Activated naive CD4-positive, alpha-beta T cell treated with anti-CD3 and anti-CD28 coated beads for 36 hours (primary cell): ENCODE results near the gene RPL22. TPM values are rescaled to one million over a fixed set of nuclear protein-coding genes. Genes with fewer than 3 reads are reported as not detected.

ENCODE experiments used
- CTCF ChIA-PET: fragments of 350-600 bp; sonication (Branson Sonifier 250); formaldehyde crosslinking; loops from one replicate; lab custom pipeline; 2021; ENCODE audit warnings: antibody characterized with exemption; lab: Charles Lee
- DNase-seq: peaks from one replicate; pipeline ENCODE4 v3.0.0-alpha.2; 2020
- H3K27ac Mint-ChIP-seq: one replicate; pipeline ENCODE4 v1.8.0; 2021; ENCODE audit warnings: mild to moderate bottlenecking, mixed read lengths
- H3K27me3 Mint-ChIP-seq: one replicate; pipeline ENCODE4 v1.8.0; 2021; ENCODE audit warnings: low read depth, mixed read lengths
- H3K36me3 Mint-ChIP-seq: one replicate; pipeline ENCODE4 v1.8.0; 2021; ENCODE audit warnings: low read depth, mixed read lengths
- H3K4me1 Mint-ChIP-seq: one replicate; pipeline ENCODE4 v1.8.0; 2021; ENCODE audit warnings: low read depth, mixed read lengths
- H3K4me3 Mint-ChIP-seq: one replicate; pipeline ENCODE4 v1.8.0; 2021; ENCODE audit warnings: mild to moderate bottlenecking, moderate library complexity, mixed read lengths
- H3K9me3 Mint-ChIP-seq: one replicate; pipeline ENCODE4 v1.8.0; 2021; ENCODE audit warnings: mixed read lengths
- intact Hi-C: fragments of 100-400 bp; cut with micrococcal nuclease; formaldehyde crosslinking; loops from one replicate; pipeline ENCODE4 v1.15.1; 2023
- total RNA-seq, 2 experiments: library from RNA; stranded (reverse); gene quantifications; one replicate each; pipeline ENCODE4 v1.2.3, GENCODE V29; 2021

Gene RPL22
- total RNA-seq, 2 experiments from 2014 or later = 507 to 553 TPM

GRCh38 chr1:6241887-6242740, 42.7 kb upstream of the RPL22 start:
- CTCF ChIA-PET = interaction anchor here (0.8 to 0.9 kb wide), 2 partner anchors 34 to 280 kb away, joined by 3 to 7 read pairs; no protein-coding TSS in a partner anchor
- DNase-seq = no peak
- Mint-ChIP-seq H3K36me3 (no peaks in the 10 kb centered on the region), H3K27ac (no peak overlapping the region), H3K4me3 (no peak overlapping the region), H3K9me3 (no peaks in the 10 kb centered on the region), H3K27me3 (peaks cover 50% of the 10 kb centered on the region), H3K4me1 (peaks cover 14% of the 10 kb centered on the region)
- intact Hi-C loops = no loop called here

DNA sequence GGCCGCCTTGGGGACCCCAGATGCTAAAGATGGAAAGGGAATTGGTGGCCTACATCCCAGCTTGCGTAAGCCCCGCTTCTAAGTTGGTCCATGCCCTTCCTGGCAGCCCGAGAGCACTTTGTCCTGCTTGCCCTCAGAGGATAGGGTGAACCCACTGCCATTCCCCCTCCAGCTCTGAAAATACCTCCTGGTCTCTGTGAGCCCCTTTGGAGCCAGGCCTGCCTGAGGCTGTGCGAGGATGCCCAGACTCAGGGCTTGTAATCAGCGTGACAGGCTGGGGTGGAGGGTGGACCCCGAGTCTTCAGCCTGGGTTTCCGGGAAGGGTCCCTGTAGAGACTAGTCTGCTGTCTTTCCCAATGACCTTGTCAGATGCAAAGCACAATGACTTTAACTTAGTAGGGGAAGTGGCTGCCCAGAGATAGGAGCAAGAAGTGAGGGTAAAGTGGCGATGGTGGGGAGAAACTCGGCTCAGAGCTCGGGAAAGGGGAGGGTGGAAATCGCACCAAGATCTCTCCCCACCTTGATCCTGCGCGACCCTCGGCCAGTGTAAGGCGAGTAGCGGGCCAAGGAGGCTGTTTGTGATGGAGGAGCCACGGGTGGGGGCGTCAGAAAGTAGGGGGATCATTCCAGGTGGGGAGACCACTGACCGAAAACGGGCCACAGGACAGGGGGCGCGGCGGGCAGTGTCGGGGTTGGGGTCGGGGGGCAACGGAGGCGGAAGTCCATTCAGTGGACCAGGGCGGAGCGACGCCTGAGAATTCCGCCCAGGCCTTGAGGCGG, 41.9 kb upstream of the RPL22 start:
- CTCF ChIA-PET = no interaction called here
- no peaks in the 10 kb centered on the region for H3K36me3 Mint-ChIP-seq
- no peaks in the 10 kb centered on the region for H3K9me3 Mint-ChIP-seq
- intact Hi-C loops = no loop called here
- H3K4me3 Mint-ChIP-seq = no peak overlapping the region
- H3K27ac Mint-ChIP-seq = no peak overlapping the region
- H3K27me3 Mint-ChIP-seq = peaks cover 42% of the 10 kb centered on the region
- H3K4me1 Mint-ChIP-seq = peaks cover 9% of the 10 kb centered on the region
- DNase-seq = no peak

DNA sequence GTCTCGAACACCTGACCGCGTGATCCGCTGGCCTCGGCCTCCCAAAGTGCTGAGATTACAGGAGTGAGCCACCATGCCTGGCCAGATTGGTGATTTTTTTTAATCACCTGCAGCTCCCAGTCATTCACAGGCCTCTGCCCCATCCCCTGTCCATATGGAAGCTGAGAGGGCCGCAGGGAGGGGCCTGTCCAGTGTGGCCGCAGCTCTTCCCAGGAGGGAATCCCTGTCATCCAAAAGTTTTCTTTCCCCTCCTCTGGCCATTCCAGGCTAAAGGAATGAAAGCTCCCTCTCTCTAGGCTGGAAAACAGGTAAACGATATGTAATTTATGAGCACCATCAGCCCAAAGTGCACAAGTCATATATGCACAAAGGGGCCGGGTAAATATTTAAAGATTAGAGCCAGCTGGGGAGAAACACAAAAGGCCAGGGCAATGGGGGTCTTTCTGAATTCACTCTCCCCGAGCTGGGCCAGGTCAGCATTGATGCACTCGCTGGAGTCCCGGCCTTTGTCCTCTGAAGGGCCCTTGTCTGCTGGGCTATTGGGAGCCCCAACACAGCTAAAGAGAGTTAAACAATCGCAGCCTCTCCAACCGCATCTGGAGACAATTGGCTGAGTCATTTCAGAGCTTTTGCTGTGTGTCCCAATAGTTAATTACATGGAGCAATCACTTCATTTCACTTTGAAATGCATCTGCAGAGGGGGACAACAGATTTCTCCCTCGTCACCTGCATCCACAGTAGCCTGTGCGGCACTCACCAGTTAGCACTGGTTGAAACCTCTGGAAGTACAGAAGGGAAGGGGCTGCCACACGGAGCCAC, 40.8 kb upstream of the RPL22 start:
- no peak overlapping the region for H3K4me3 Mint-ChIP-seq
- CTCF ChIA-PET = interaction anchor here (0.6 to 1.2 kb wide), 5 partner anchors 8 to 394 kb away, joined by 3 to 5 read pairs (median 3); no protein-coding TSS in a partner anchor
- DNase-seq = no peak
- H3K9me3 Mint-ChIP-seq = no peaks in the 10 kb centered on the region
- no peak overlapping the region for H3K27ac Mint-ChIP-seq
- H3K27me3 Mint-ChIP-seq = peaks cover 38% of the 10 kb centered on the region
- H3K36me3 Mint-ChIP-seq = no peaks in the 10 kb centered on the region
- intact Hi-C loops = no loop called here
- peaks cover 12% of the 10 kb centered on the region for H3K4me1 Mint-ChIP-seq

GRCh38 chr1:6239213-6239752, 39.9 kb upstream of the RPL22 start:
- Mint-ChIP-seq H3K27me3 (peaks cover 33% of the 10 kb centered on the region), H3K9me3 (no peaks in the 10 kb centered on the region), H3K36me3 (peaks cover under 1% of the 10 kb centered on the region), H3K4me1 (peaks cover 17% of the 10 kb centered on the region), H3K27ac (no peak overlapping the region), H3K4me3 (no peak overlapping the region)
- intact Hi-C loops = no loop called here
- CTCF ChIA-PET = interaction anchor here (1.0 to 1.6 kb wide), 11 partner anchors 8 to 228 kb away, joined by 3 to 10 read pairs (median 3); partner anchors contain the start of gene ACOT7
- DNase-seq = no peak

- H3K36me3 Mint-ChIP-seq = peaks cover 16% of the 10 kb centered on the region
- H3K4me3 Mint-ChIP-seq = peak overlapping the region; percentile 9
- peak overlapping the region; percentile 24 for H3K27ac Mint-ChIP-seq
- CTCF ChIA-PET = interaction anchor here (0.6 to 3.2 kb wide), 5 partner anchors 10 to 128 kb away, joined by 3 to 20 read pairs (median 4); no protein-coding TSS in a partner anchor
- peaks cover 21% of the 10 kb centered on the region for H3K27me3 Mint-ChIP-seq
- intact Hi-C loops = no loop called here
- no peaks in the 10 kb centered on the region for H3K9me3 Mint-ChIP-seq
- peaks cover 32% of the 10 kb centered on the region for H3K4me1 Mint-ChIP-seq
- DNase-seq = no peak
Observed at GRCh38 chr1:6237093-6237492, 37.7 kb upstream of the RPL22 start.

DNA sequence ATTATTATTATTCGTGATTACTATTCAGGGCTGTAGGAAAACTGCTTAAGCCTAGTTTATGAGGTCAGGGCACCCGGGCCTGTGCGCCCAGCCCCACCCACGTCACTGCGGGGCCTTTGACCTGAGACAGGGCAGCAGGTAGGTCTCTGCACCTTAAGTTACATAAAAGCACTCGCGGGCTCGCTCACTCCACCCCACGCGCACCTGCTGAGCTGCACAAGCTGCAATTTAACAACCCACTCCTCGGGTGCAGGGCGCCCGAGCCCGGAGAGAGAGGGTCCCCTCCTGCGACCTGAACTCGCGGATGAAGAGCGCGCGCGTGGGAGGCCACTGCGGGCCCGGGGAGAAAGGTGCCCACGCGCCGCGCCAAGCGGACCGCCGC, 35.9 kb upstream of the RPL22 start:
- peaks cover 10% of the 10 kb centered on the region for H3K27me3 Mint-ChIP-seq
- H3K4me1 Mint-ChIP-seq = peaks cover 26% of the 10 kb centered on the region
- H3K4me3 Mint-ChIP-seq = peak overlapping the region; percentile 87
- H3K27ac Mint-ChIP-seq = peak overlapping the region; percentile 26
- H3K36me3 Mint-ChIP-seq = peaks cover 21% of the 10 kb centered on the region
- CTCF ChIA-PET = interaction anchor here (0.8 to 3.2 kb wide), 2 partner anchors 12 to 29 kb away, joined by 3 to 20 read pairs; no protein-coding TSS in a partner anchor
- DNase-seq = peak; percentile 22
- no peaks in the 10 kb centered on the region for H3K9me3 Mint-ChIP-seq
- intact Hi-C loops = loop anchor here (1.0 to 2.0 kb wide), 2 partner anchors 29 to 242 kb away; partner anchors contain the start of genes NPHP4 and RNF207

DNA sequence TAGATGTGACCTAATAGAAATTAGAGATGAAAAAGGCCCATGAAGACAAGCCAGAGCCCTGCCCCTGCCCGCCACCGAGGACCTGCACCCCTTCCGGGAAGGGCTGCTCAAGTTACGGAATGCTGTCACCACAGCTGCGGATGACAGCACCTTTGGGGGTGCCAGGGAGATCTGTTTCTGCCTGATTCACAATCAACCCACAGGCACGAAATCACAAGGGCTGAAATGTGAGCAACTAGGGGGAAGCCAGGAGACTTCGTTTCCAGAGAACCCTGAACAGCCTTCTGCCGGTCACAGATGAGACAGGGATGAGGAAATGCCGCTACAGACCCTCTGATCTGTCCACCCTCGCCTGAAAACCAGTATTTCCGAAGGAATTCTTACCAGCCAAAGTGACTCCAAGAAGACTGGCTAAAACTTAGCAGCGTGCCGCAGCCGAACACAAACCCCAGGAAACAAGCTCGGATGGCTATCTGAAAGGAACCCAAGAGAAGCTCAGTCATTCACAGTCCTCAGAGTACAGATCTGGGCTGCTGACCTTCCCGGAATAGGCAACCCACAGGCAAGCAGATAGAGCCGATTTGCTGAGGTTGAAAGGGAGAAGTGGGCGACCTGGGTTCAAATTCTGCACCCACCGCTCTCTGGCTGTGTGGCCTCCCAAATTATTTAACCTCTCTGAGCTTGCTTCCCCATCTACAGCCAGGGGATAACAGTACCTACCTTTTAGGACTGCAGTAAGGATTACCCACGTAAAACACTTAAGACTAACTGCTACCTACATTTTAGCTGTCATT, 35.3 kb upstream of the RPL22 start:
- Mint-ChIP-seq H3K4me3 (peak overlapping the region; percentile 87), H3K4me1 (peaks cover 26% of the 10 kb centered on the region), H3K9me3 (no peaks in the 10 kb centered on the region), H3K27me3 (peaks cover 6% of the 10 kb centered on the region), H3K27ac (peak overlapping the region; percentile 26), H3K36me3 (peaks cover 23% of the 10 kb centered on the region)
- CTCF ChIA-PET = interaction anchor here (0.8 to 3.2 kb wide), 2 partner anchors 12 to 28 kb away, joined by 3 to 20 read pairs; no protein-coding TSS in a partner anchor
- intact Hi-C loops = loop anchor here (1.0 to 2.0 kb wide), 2 partner anchors 28 to 242 kb away; partner anchors contain the start of genes NPHP4 and RNF207
- DNase-seq = no peak

- Mint-ChIP-seq H3K36me3 (peaks cover 24% of the 10 kb centered on the region), H3K4me1 (peaks cover 26% of the 10 kb centered on the region), H3K27me3 (no peaks in the 10 kb centered on the region), H3K9me3 (no peaks in the 10 kb centered on the region), H3K4me3 (no peak overlapping the region), H3K27ac (no peak overlapping the region)
- intact Hi-C loops = no loop called here
- DNase-seq = no peak
- CTCF ChIA-PET = interaction anchor here (0.7 to 1.1 kb wide), 2 partner anchors 26 to 88 kb away, joined by 3 to 4 read pairs; no protein-coding TSS in a partner anchor
Observed at GRCh38 chr1:6233376-6233775, 34.0 kb upstream of the RPL22 start.

GRCh38 chr1:6225651-6226050, 26.3 kb upstream of the RPL22 start:
- Mint-ChIP-seq H3K4me3 (no peak overlapping the region), H3K36me3 (peaks cover 30% of the 10 kb centered on the region), H3K27me3 (no peaks in the 10 kb centered on the region), H3K27ac (no peak overlapping the region), H3K4me1 (no peaks in the 10 kb centered on the region), H3K9me3 (no peaks in the 10 kb centered on the region)
- no peak for DNase-seq
- CTCF ChIA-PET = interaction anchor here (1.1 kb wide), 1 partner anchor 25 kb away, joined by 4 read pairs; no protein-coding TSS in a partner anchor
- intact Hi-C loops = no loop called here

DNA sequence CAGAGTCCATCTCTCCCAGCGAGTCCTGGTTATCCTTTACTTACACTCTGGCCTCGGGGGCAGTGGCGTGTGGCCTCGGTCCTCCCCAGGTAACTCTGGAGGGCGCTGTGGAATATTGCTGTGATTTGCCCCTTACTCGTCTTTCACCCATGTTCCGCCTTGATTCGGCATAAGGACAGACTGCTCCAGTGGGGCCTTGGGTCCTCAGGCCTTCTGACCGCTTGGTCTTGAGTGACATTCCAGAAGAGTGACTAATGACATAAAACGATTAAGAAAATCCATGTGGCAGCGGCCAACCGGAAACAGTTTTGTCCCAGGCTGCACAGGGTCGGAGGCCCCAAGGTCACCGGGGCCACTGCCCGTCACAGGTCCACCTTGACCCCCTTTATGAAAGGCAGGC, 25.3 kb upstream of the RPL22 start:
- intact Hi-C loops = no loop called here
- H3K27me3 Mint-ChIP-seq = no peaks in the 10 kb centered on the region
- peaks cover 31% of the 10 kb centered on the region for H3K36me3 Mint-ChIP-seq
- CTCF ChIA-PET = interaction anchor here (0.7 to 1.0 kb wide), 2 partner anchors 20 to 27 kb away, joined by 3 to 4 read pairs; no protein-coding TSS in a partner anchor
- H3K4me3 Mint-ChIP-seq = no peak overlapping the region
- no peaks in the 10 kb centered on the region for H3K9me3 Mint-ChIP-seq
- no peaks in the 10 kb centered on the region for H3K4me1 Mint-ChIP-seq
- DNase-seq = no peak
- no peak overlapping the region for H3K27ac Mint-ChIP-seq
